Measurements from ENCODE around the gene RPL37.
"Not testable (repeated sequence)": the region's sequence is repeated elsewhere in the genome, so short reads cannot be mapped to it uniquely, and the experiment has no call there.

The RPL37 gene

DNA sequence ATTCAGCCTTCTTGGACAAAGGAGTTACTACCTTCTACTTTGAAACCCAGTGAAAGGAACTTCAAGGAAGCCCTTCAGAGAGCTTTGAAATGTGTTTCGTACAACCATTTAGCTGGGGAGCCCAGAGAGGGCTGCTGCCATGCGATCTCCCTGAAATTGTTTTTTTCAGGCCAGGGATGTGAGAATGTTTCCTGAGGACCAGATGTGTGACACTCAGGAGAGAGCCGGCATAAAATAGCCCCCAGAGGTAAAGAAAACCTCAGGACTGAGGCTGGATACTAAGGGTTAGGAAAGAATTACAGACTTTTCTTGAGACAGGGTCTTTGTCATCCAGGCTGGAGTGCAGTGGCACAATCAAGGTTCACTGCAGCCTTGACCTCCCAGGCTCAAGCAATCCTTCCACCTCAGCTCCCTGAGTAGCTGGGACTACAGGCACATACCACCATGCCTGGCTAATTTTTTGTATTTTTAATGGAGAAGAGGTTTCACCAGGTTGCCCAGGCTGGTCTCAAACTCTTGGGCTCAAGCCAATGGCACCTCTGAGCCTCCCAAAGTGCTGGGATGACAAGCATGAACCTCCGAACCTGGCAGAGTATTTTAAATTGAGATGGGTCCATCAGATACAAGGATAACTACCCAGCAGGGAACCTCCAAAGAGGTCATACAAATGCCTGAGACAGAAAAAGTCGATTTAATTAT lies 8.4 kb downstream of the RPL37 start:
- Histone ChIP-seq H3K4me3 (ENCODE audit: low read depth, low read length) (no peak overlapping the region), H3K9me3 (no peaks in the 10 kb centered on the region), H3K27me3 (no peaks in the 10 kb centered on the region), H3K4me1 (no peaks in the 10 kb centered on the region; the same call in 1 of the 2 replicates), H3K36me3 (peaks cover 75% of the 10 kb centered on the region)
- no peak for DNase-seq
- TF ChIP-seq, protein P1, sequence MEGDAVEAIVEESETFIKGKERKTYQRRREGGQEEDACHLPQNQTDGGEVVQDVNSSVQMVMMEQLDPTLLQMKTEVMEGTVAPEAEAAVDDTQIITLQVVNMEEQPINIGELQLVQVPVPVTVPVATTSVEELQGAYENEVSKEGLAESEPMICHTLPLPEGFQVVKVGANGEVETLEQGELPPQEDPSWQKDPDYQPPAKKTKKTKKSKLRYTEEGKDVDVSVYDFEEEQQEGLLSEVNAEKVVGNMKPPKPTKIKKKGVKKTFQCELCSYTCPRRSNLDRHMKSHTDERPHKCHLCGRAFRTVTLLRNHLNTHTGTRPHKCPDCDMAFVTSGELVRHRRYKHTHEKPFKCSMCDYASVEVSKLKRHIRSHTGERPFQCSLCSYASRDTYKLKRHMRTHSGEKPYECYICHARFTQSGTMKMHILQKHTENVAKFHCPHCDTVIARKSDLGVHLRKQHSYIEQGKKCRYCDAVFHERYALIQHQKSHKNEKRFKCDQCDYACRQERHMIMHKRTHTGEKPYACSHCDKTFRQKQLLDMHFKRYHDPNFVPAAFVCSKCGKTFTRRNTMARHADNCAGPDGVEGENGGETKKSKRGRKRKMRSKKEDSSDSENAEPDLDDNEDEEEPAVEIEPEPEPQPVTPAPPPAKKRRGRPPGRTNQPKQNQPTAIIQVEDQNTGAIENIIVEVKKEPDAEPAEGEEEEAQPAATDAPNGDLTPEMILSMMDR (IDR thresholded peaks at IDR 0.05; ENCODE audit: low read depth, low read length) = no peak

DNA sequence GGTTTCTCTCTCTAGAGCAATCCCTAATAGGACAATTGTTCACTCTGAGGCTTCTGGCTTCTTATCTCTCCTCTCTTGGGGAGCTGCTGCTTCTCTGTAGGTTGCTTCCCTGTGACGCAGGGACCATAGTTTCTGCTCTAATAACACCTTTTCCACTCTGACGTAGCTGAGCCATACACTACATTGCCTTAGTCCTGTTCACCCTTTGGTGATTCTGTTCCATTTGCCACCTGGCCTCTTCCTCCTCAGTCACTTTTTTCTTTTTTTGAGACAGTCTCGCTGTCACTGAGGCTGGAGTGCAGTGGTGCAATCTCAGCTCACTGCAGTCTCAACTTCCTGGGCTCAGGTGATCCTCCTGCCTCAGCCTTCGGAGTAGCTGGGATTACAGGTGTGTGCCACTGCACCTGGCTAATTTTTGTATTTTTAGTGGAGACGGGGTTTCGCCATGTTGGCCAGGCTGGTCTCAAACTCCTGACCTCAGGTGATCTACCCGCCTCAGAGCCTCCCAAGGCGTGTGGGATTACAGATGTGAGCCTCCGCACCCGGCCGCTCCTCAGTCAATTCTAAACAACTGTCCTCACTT lies 9.5 kb downstream of the RPL37 start:
- not testable (repeated sequence) for H3K9me3 ChIP-seq; H3K27me3 ChIP-seq; H3K4me3 ChIP-seq (ENCODE audit: low read depth, low read length); H3K4me1 ChIP-seq
- peak; percentile 24 for DNase-seq
- H3K36me3 ChIP-seq = peaks cover 65% of the 10 kb centered on the region

DNA sequence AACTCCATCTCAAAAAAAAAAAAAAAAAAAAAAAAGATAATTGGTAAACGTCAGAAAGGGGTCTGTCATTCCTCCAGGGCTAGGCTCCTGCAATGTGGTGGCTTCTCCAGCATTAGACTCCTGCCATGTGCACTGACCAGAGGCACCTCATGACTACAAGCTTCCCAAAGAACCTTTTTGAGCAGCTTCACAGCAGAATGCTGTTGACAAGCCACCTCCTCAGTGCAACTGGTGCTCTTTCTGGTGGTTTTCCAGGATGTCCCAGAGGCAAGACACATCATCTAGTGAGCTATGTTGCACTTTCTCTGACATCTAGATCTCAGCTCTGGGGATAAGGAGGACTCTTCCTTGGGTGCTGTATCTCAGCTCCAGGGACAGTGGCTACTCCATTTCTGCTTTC lies 11.6 kb downstream of the RPL37 start:
- Histone ChIP-seq H3K9me3 (no peaks in the 10 kb centered on the region), H3K4me3 (ENCODE audit: low read depth, low read length) (no peak overlapping the region), H3K4me1 (no peaks in the 10 kb centered on the region; the same call in 1 of the 2 replicates), H3K27me3 (no peaks in the 10 kb centered on the region), H3K36me3 (peaks cover 44% of the 10 kb centered on the region)
- TF ChIP-seq, protein P1 (IDR thresholded peaks at IDR 0.05; ENCODE audit: low read depth, low read length) = no peak
- no peak for DNase-seq

DNA sequence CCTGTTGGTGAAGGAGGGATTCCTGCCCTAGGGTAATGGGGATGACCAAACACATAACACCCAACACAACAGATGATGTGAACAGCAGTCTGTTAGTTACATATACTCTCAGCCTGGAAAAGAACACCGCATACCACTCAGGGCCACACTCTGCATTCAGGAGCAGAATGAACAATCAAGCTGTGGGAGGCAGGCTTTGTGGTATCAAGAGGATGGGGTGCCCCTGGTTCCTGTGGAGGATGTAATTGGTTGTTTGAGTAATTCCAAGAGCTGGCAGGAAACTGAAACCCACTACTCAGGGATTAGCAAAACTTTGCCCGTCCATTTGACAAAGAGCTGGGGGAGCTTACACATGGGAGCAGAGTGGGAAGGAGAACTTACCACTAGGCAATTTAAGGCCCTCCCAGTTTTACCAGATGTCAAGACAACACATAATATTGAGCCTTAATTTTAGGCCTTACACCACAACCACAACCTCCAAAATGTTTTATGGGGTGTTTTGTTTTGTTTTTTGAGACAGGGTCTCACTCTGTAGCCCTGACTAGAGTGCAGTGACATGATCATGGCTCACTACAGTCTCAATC lies 21.2 kb downstream of the RPL37 start:
- Histone ChIP-seq H3K27me3 (no peaks in the 10 kb centered on the region), H3K4me3 (ENCODE audit: low read depth, low read length) (no peak overlapping the region), H3K9me3 (no peaks in the 10 kb centered on the region), H3K4me1 (no peaks in the 10 kb centered on the region), H3K36me3 (no peaks in the 10 kb centered on the region)
- TF ChIP-seq, protein P1 (IDR thresholded peaks at IDR 0.05; ENCODE audit: low read depth, low read length) = no peak
- no peak for DNase-seq

DNA sequence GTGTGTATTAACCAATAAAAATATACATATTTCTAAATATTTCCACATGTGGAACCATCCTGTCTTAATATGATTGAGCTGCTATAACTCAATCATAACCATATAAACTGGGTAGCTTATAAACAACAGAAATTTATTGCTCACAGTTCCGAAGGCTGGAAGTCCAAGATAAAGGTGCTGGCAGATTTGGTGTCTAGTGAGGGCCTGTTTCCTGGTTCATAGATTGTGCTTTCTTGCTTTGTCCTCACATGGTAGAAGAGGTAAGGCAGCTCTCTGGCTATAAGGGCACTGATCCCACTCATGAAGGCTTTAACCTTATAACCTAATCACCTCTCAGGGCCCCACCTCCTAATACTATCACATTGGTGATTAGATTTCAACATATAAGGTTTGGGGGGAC lies 22.9 kb downstream of the RPL37 start:
- H3K4me1 ChIP-seq = no peaks in the 10 kb centered on the region
- TF ChIP-seq, protein P1 (IDR thresholded peaks at IDR 0.05; ENCODE audit: low read depth, low read length) = no peak
- H3K36me3 ChIP-seq = no peaks in the 10 kb centered on the region
- H3K9me3 ChIP-seq = no peaks in the 10 kb centered on the region
- no peak for DNase-seq
- H3K4me3 ChIP-seq (ENCODE audit: low read depth, low read length) = no peak overlapping the region
- no peaks in the 10 kb centered on the region for H3K27me3 ChIP-seq

DNA sequence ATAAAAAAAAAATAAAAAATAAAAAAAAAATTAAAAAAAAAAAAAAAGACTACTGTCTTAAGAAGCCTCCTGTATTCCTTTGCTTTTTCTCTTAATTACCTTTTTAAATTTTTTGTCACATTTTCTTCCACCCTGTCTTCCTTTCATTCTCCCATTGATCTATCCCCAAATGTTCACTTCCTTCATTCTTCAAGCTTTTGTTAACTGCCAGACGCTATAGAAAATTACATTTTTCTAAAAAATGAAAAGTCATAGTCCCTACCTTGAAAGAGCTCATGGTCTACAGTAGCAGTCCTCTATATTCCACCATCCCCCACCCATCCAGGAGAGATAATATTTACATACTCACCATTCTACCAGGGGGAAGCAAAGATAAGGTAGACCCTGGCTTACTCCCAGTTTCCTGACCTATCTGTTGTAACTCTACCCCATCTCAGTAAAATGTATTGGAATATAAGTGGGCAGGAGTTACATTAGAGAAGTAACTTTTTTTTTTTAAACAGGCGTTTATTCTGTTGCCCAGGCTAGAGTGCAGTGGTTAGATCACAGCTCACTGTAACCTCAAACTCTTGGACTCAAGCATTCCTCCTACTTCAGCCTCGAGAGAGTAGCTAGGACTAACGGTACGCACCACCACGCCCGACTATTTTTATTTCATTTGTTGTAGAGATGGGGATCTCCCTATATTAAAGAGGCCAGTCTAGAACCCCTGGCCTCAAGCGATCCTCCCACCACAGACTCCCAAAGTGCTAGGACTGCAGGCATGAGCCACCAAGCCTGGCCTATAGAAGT lies 33.1 kb downstream of the RPL37 start:
- Histone ChIP-seq H3K9me3 (no peaks in the 10 kb centered on the region), H3K4me3 (ENCODE audit: low read depth, low read length) (no peak overlapping the region), H3K27me3 (no peaks in the 10 kb centered on the region), H3K36me3 (no peaks in the 10 kb centered on the region), H3K4me1 (peaks cover 3% of the 10 kb centered on the region)
- TF ChIP-seq, protein P1 (IDR thresholded peaks at IDR 0.05; ENCODE audit: low read depth, low read length) = no peak
- DNase-seq = no peak

Measured in BE2C (cell line).